Tibial artery (tissue), 4 donors: ENCODE results near the gene IMMP2L.

Source experiments
- DNase-seq, 2 donors: peaks; one replicate each; pipeline ENCODE4 v3.0.0-alpha.2; 2019
- H3K27ac ChIP-seq, 2 donors: fragments of 200-600 bp; sonication (generic) in 1 of 2; 1 replicate in 1 of 2; 2 replicates in 1 of 2; pipeline ENCODE4 v1.5.1; 2018 to 2019; ENCODE audit warnings: mild to moderate bottlenecking in 1 of 2
- H3K27me3 ChIP-seq, 2 donors: fragments of 200-600 bp; sonication (generic) in 1 of 2; one replicate each; pipeline versions ENCODE4 v1.5.1 to v1.6.0; 2016 to 2019
- H3K36me3 ChIP-seq, 3 donors: fragments of 200-600 bp; sonication (generic) in 2 of 3; one replicate each; pipeline ENCODE4 v1.5.1; 2016 to 2019; ENCODE audit warnings: mild to moderate bottlenecking in 2 of 3
- H3K4me1 ChIP-seq, 4 donors: fragments of 200-600 bp; sonication (generic) in 2 of 4; 1 replicate in 3 of 4; 2 replicates in 1 of 4; pipeline ENCODE4 v1.5.1; 2016 to 2019
- H3K4me3 ChIP-seq, 2 donors: fragments of 200-600 bp; sonication (generic) in 1 of 2; 1 replicate in 1 of 2; 2 replicates in 1 of 2; pipeline ENCODE4 v1.5.1; 2018 to 2019; ENCODE audit warnings: mild to moderate bottlenecking in 2 of 2
- H3K9me3 ChIP-seq, 3 donors: fragments of 200-600 bp; sonication (generic) in 1 of 3; one replicate each; pipeline ENCODE4 v1.5.1; 2016 to 2019
- intact Hi-C: fragments of 100-400 bp; cut with DNase I; formaldehyde crosslinking; loops from one replicate; pipeline ENCODE4 v1.15.0; 2023; ENCODE audit warnings: low total_unique reads
- TF ChIP-seq, protein P1 (sequence below), 2 experiments: fragments of 200-600 bp in 1 of 2; fragments of 450-650 bp in 1 of 2; IDR thresholded peaks; one replicate each; pipeline ENCODE4 v1.5.1; 2017 to 2019; ENCODE audit warnings: antibody characterized with exemption in 2 of 2, mild to moderate bottlenecking in 1 of 2, moderate library complexity in 1 of 2

The IMMP2L gene

GRCh38 chr7:111042842-111043241 is 519.5 kb downstream of the IMMP2L start:
- Histone ChIP-seq H3K27ac (no peak overlapping the region), H3K4me1 (peaks cover 0 to 6% (median 0%) of the 10 kb centered on the region in 4 donors), H3K4me3 (no peak overlapping the region), H3K36me3 (no peaks in the 10 kb centered on the region), H3K27me3 (no peaks in the 10 kb centered on the region), H3K9me3 (no peaks in the 10 kb centered on the region)
- TF ChIP-seq, protein P1, sequence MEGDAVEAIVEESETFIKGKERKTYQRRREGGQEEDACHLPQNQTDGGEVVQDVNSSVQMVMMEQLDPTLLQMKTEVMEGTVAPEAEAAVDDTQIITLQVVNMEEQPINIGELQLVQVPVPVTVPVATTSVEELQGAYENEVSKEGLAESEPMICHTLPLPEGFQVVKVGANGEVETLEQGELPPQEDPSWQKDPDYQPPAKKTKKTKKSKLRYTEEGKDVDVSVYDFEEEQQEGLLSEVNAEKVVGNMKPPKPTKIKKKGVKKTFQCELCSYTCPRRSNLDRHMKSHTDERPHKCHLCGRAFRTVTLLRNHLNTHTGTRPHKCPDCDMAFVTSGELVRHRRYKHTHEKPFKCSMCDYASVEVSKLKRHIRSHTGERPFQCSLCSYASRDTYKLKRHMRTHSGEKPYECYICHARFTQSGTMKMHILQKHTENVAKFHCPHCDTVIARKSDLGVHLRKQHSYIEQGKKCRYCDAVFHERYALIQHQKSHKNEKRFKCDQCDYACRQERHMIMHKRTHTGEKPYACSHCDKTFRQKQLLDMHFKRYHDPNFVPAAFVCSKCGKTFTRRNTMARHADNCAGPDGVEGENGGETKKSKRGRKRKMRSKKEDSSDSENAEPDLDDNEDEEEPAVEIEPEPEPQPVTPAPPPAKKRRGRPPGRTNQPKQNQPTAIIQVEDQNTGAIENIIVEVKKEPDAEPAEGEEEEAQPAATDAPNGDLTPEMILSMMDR (IDR thresholded peaks at IDR 0.05), result no peak
- no peak for DNase-seq
- intact Hi-C loops, result no loop called here

- peaks cover 0 to 6% (median 0%) of the 10 kb centered on the region in 4 donors for H3K4me1 ChIP-seq
- H3K36me3 ChIP-seq, result no peaks in the 10 kb centered on the region
- no peaks in the 10 kb centered on the region for H3K27me3 ChIP-seq
- no peak for DNase-seq
- TF ChIP-seq, protein P1 (IDR thresholded peaks at IDR 0.05), result no peak
- intact Hi-C loops, result no loop called here
- no peak overlapping the region for H3K4me3 ChIP-seq
- no peak overlapping the region for H3K27ac ChIP-seq
- H3K9me3 ChIP-seq, result no peaks in the 10 kb centered on the region
Observed at GRCh38 chr7:111041577-111041976, 520.7 kb downstream of the IMMP2L start.

DNA sequence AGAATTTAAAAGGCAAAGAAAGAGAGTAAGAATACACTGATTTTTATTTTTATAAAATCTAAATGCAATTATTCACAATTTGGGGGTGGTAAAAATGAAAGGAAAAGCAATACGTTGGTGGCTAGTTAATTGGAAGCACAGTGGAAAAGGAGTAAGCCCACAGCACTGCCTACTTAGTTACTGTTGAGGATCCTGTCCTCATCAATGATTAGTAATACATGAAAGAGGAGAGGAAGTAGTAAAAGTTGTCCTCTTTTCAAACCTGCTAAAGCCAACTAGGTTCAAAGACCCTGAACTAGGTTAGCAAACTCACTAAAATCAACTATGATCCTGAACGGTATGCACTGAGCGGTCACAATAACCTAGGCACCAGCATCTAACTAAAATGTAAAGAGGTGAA is 524.1 kb downstream of the IMMP2L start:
- H3K27ac ChIP-seq, result no peak overlapping the region
- H3K4me3 ChIP-seq, result no peak overlapping the region
- no peaks in the 10 kb centered on the region for H3K4me1 ChIP-seq
- TF ChIP-seq, protein P1 (IDR thresholded peaks at IDR 0.05), result no peak
- intact Hi-C loops, result no loop called here
- no peaks in the 10 kb centered on the region for H3K36me3 ChIP-seq
- DNase-seq, result no peak
- no peaks in the 10 kb centered on the region for H3K9me3 ChIP-seq
- H3K27me3 ChIP-seq, result no peaks in the 10 kb centered on the region

DNA sequence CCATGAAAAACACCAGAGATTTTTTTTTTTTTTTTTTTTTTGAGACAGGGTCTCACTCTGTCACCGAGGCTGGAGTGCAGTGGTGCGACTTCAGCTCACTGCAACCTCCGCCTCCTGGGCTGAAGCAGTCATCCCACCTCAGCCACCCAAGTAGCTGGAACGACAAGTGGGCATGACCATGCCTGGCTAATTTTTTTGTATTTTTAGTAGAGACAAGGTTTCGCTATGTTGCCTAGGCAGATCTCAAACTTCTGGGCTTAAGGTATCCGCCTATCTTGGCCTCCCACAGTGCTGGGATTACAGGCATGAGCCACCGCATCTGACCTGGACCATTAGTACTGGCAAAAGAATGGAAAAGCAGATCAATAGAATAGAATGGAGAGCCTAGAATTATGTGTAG is 530.4 kb downstream of the IMMP2L start:
- H3K9me3 ChIP-seq, result no peaks in the 10 kb centered on the region

DNA sequence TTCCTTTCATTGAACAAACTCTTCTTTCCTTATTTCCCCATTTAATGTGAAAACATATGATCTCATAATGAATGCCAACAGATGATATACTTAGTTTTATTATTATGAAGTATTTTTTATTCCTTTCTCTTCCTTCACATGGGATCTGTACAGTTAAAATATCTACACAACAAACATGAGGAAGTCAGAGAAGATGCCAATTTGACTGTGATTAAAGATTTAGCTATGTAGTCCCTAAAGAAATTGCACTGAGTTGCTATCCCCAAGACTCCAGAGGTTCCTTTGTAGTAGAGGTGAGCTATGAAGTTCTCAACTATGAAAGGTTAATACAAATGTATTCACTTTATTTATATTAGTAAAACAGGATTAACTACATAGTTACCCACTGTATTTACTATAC is 532.0 kb downstream of the IMMP2L start:
- H3K9me3 ChIP-seq, result no peaks in the 10 kb centered on the region

More for the DNA sequence above, 530.4 kb downstream of the IMMP2L start:
- H3K27ac ChIP-seq, result no peak overlapping the region
- no peak for DNase-seq
- TF ChIP-seq, protein P1 (IDR thresholded peaks at IDR 0.05), result no peak
- H3K27me3 ChIP-seq, result no peaks in the 10 kb centered on the region
- peaks cover 0 to 20% (median 13%) of the 10 kb centered on the region in 4 donors for H3K4me1 ChIP-seq
- H3K36me3 ChIP-seq, result no peaks in the 10 kb centered on the region
- intact Hi-C loops, result no loop called here
- no peak overlapping the region for H3K4me3 ChIP-seq

More for the DNA sequence above, 532.0 kb downstream of the IMMP2L start:
- Histone ChIP-seq H3K4me3 (no peak overlapping the region), H3K4me1 (peaks cover 0 to 20% (median 13%) of the 10 kb centered on the region in 4 donors), H3K36me3 (no peaks in the 10 kb centered on the region), H3K27me3 (no peaks in the 10 kb centered on the region), H3K27ac (no peak overlapping the region)
- intact Hi-C loops, result no loop called here
- no peak for DNase-seq
- TF ChIP-seq, protein P1 (IDR thresholded peaks at IDR 0.05), result no peak
